ENCODE measurements around the gene ASTN2.
"Not testable (repeated sequence)": the region's sequence is repeated elsewhere in the genome, so short reads cannot be mapped to it uniquely, and the experiment has no call there.

Gene ASTN2

GRCh38 chr9:116838468-116838867 lies 576.4 kb downstream of the ASTN2 start:
- not testable (repeated sequence) for DNase-seq (ENCODE audit: extremely low read depth in 1 of 2, low read depth in 1 of 2)

- no peak for DNase-seq (ENCODE audit: extremely low read depth in 1 of 2, low read depth in 1 of 2)
These were observed 577.6 kb downstream of the ASTN2 start for GRCh38 chr9:116837018-116837989.

GRCh38 chr9:116830321-116830720 lies 584.5 kb downstream of the ASTN2 start:
- DNase-seq (ENCODE audit: extremely low read depth in 1 of 2, low read depth in 1 of 2), result not testable (repeated sequence)

- no peak for DNase-seq (ENCODE audit: extremely low read depth in 1 of 2, low read depth in 1 of 2)
These were observed 593.1 kb downstream of the ASTN2 start for GRCh38 chr9:116821633-116822229.

- no peak for DNase-seq (ENCODE audit: extremely low read depth in 1 of 2, low read depth in 1 of 2)
These were observed 595.7 kb downstream of the ASTN2 start for GRCh38 chr9:116819116-116819515.

GRCh38 chr9:116817762-116818161 lies 597.1 kb downstream of the ASTN2 start:
- DNase-seq (ENCODE audit: extremely low read depth in 1 of 2, low read depth in 1 of 2), result no peak

- DNase-seq (ENCODE audit: extremely low read depth in 1 of 2, low read depth in 1 of 2), result no peak
These were observed 598.4 kb downstream of the ASTN2 start for GRCh38 chr9:116816484-116816883.

- no peak for DNase-seq (ENCODE audit: extremely low read depth in 1 of 2, low read depth in 1 of 2)
These were observed 599.0 kb downstream of the ASTN2 start for GRCh38 chr9:116815835-116816234.

- no peak for DNase-seq (ENCODE audit: extremely low read depth in 1 of 2, low read depth in 1 of 2)
These were observed 601.9 kb downstream of the ASTN2 start for GRCh38 chr9:116813031-116813300.

- DNase-seq (ENCODE audit: extremely low read depth in 1 of 2, low read depth in 1 of 2), result no peak
These were observed 602.4 kb downstream of the ASTN2 start for GRCh38 chr9:116812231-116813030.

- DNase-seq (ENCODE audit: extremely low read depth in 1 of 2, low read depth in 1 of 2), result no peak
These were observed 605.2 kb downstream of the ASTN2 start for GRCh38 chr9:116809656-116810055.

- DNase-seq (ENCODE audit: extremely low read depth in 1 of 2, low read depth in 1 of 2), result no peak
These were observed 608.8 kb downstream of the ASTN2 start for GRCh38 chr9:116806075-116806474.

- DNase-seq (ENCODE audit: extremely low read depth in 1 of 2, low read depth in 1 of 2), result no peak
These were observed 614.0 kb downstream of the ASTN2 start for GRCh38 chr9:116800885-116801284.

GRCh38 chr9:116800074-116800473 lies 614.8 kb downstream of the ASTN2 start:
- no peak for DNase-seq (ENCODE audit: extremely low read depth in 1 of 2, low read depth in 1 of 2)

- DNase-seq (ENCODE audit: extremely low read depth in 1 of 2, low read depth in 1 of 2), result no peak
These were observed 616.3 kb downstream of the ASTN2 start for GRCh38 chr9:116798521-116798920.

GRCh38 chr9:116797276-116797675 lies 617.6 kb downstream of the ASTN2 start:
- DNase-seq (ENCODE audit: extremely low read depth in 1 of 2, low read depth in 1 of 2), result no peak

- no peak for DNase-seq (ENCODE audit: extremely low read depth in 1 of 2, low read depth in 1 of 2)
These were observed 618.2 kb downstream of the ASTN2 start for GRCh38 chr9:116796669-116797068.

- no peak for DNase-seq (ENCODE audit: extremely low read depth in 1 of 2, low read depth in 1 of 2)
These were observed 619.0 kb downstream of the ASTN2 start for GRCh38 chr9:116795821-116796220.

- DNase-seq (ENCODE audit: extremely low read depth in 1 of 2, low read depth in 1 of 2), result no peak
These were observed 622.6 kb downstream of the ASTN2 start for GRCh38 chr9:116792271-116792670.

GRCh38 chr9:116791326-116791725 lies 623.5 kb downstream of the ASTN2 start:
- no peak for DNase-seq (ENCODE audit: extremely low read depth in 1 of 2, low read depth in 1 of 2)

- no peak for DNase-seq (ENCODE audit: extremely low read depth in 1 of 2, low read depth in 1 of 2)
These were observed 625.8 kb downstream of the ASTN2 start for GRCh38 chr9:116789081-116789480.

GRCh38 chr9:116786737-116787136 lies 628.1 kb downstream of the ASTN2 start:
- DNase-seq (ENCODE audit: extremely low read depth in 1 of 2, low read depth in 1 of 2), result no peak

Data from activated CD8-positive, alpha-beta memory T cell treated with anti-CD3 and anti-CD28 coated beads for 1 hour (primary cell).